Ramos (cell line): ENCODE measurements around the gene NPL.

Source experiments
- in situ Hi-C: fragments of 300-500 bp; cut with MboI; formaldehyde crosslinking; loops from one replicate; pipeline ENCODE4 v1.14.3; 2022; ENCODE audit warnings: low sequenced_read_pairs; ENCODE audit not compliant: unreplicated experiment

NPL gene

GRCh38 chr1:182789138-182790076 is at the start of gene NPL:
TSS of gene NPL (plus strand) at chr1:182789773. CDS start at chr1:182794372, 4,599 bp downstream.
- in situ Hi-C loops, result loop anchor here (5.0 to 25.0 kb wide), 2 partner anchors 342 to 652 kb away; no protein-coding TSS in a partner anchor

GRCh38 chr1:182740120-182740519 is 49.5 kb upstream of the NPL start:
- in situ Hi-C loops, result no loop called here

- in situ Hi-C loops, result no loop called here
These were observed 46.8 kb upstream of the NPL start for GRCh38 chr1:182742780-182743179.

GRCh38 chr1:182752077-182752988 is 37.2 kb upstream of the NPL start:
- in situ Hi-C loops, result no loop called here

- in situ Hi-C loops, result no loop called here
These were observed 35.5 kb upstream of the NPL start for GRCh38 chr1:182754087-182754486.

- in situ Hi-C loops, result no loop called here
These were observed 34.8 kb upstream of the NPL start for GRCh38 chr1:182754543-182755314.

- in situ Hi-C loops, result no loop called here
These were observed 33.9 kb upstream of the NPL start for GRCh38 chr1:182755632-182756031.

- in situ Hi-C loops, result no loop called here
These were observed 33.1 kb upstream of the NPL start for GRCh38 chr1:182756423-182756822.

GRCh38 chr1:182761396-182762395 is 27.9 kb upstream of the NPL start:
- in situ Hi-C loops, result no loop called here

GRCh38 chr1:182762536-182762935 is 27.0 kb upstream of the NPL start:
- in situ Hi-C loops, result no loop called here

GRCh38 chr1:182764029-182764727 is 25.4 kb upstream of the NPL start:
- in situ Hi-C loops, result no loop called here

GRCh38 chr1:182765391-182765790 is 24.2 kb upstream of the NPL start:
- in situ Hi-C loops, result no loop called here

GRCh38 chr1:182766050-182766449 is 23.5 kb upstream of the NPL start:
- in situ Hi-C loops, result no loop called here

- in situ Hi-C loops, result no loop called here
These were observed 22.5 kb upstream of the NPL start for GRCh38 chr1:182766881-182767645.

- in situ Hi-C loops, result no loop called here
These were observed 20.6 kb upstream of the NPL start for GRCh38 chr1:182768963-182769362.

GRCh38 chr1:182770232-182770631 is 19.3 kb upstream of the NPL start:
- in situ Hi-C loops, result no loop called here

- in situ Hi-C loops, result no loop called here
These were observed 18.2 kb upstream of the NPL start for GRCh38 chr1:182771187-182771984.
